ENCODE measurements around the gene ACYP2.

The ACYP2 gene

GRCh38 chr2:54303631-54304030 is 188.2 kb downstream of the ACYP2 start:
- H3K4me3 ChIP-seq (ENCODE audit: low read depth, low read length), result no peak overlapping the region
- no peak for TF ChIP-seq CTCF (IDR thresholded peaks at IDR 0.05; ENCODE audit: insufficient read depth, low read depth, low read length, missing control alignments)
- no peak for DNase-seq (ENCODE audit: low read depth)

GRCh38 chr2:54306556-54306955 is 191.1 kb downstream of the ACYP2 start:
- no peak overlapping the region for H3K4me3 ChIP-seq (ENCODE audit: low read depth, low read length)
- no peak for DNase-seq (ENCODE audit: low read depth)
- no peak for TF ChIP-seq CTCF (IDR thresholded peaks at IDR 0.05; ENCODE audit: insufficient read depth, low read depth, low read length, missing control alignments)

GRCh38 chr2:54308186-54308585 is 192.8 kb downstream of the ACYP2 start:
- DNase-seq (ENCODE audit: low read depth), result no peak
- H3K4me3 ChIP-seq (ENCODE audit: low read depth, low read length), result no peak overlapping the region
- TF ChIP-seq CTCF (IDR thresholded peaks at IDR 0.05; ENCODE audit: insufficient read depth, low read depth, low read length, missing control alignments), result no peak

GRCh38 chr2:54308782-54309181 is 193.4 kb downstream of the ACYP2 start:
- DNase-seq (ENCODE audit: low read depth), result no peak
- TF ChIP-seq CTCF (IDR thresholded peaks at IDR 0.05; ENCODE audit: insufficient read depth, low read depth, low read length, missing control alignments), result no peak
- H3K4me3 ChIP-seq (ENCODE audit: low read depth, low read length), result no peak overlapping the region

GRCh38 chr2:54310311-54310710 is 194.9 kb downstream of the ACYP2 start:
- H3K4me3 ChIP-seq (ENCODE audit: low read depth, low read length), result no peak overlapping the region
- no peak for DNase-seq (ENCODE audit: low read depth)
- TF ChIP-seq CTCF (IDR thresholded peaks at IDR 0.05; ENCODE audit: insufficient read depth, low read depth, low read length, missing control alignments), result no peak

GRCh38 chr2:54310961-54311360 is 195.5 kb downstream of the ACYP2 start:
- no peak for TF ChIP-seq CTCF (IDR thresholded peaks at IDR 0.05; ENCODE audit: insufficient read depth, low read depth, low read length, missing control alignments)

GRCh38 chr2:54313147-54313546 is 197.7 kb downstream of the ACYP2 start:
- TF ChIP-seq CTCF (IDR thresholded peaks at IDR 0.05; ENCODE audit: insufficient read depth, low read depth, low read length, missing control alignments), result no peak
- DNase-seq (ENCODE audit: low read depth), result no peak
- no peak overlapping the region for H3K4me3 ChIP-seq (ENCODE audit: low read depth, low read length)

More at GRCh38 chr2:54310961-54311360, 195.5 kb downstream of the ACYP2 start:
- H3K4me3 ChIP-seq (ENCODE audit: low read depth, low read length), result no peak overlapping the region
- no peak for DNase-seq (ENCODE audit: low read depth)
